GM21619 (cell line): Measurements from ENCODE around the gene SUN1.

ENCODE experiments used
- ATAC-seq: cut with Tn5 transposase; IDR thresholded peaks from one replicate; pipeline ENCODE4 v1.9.1; 2021; ENCODE audit not compliant: unreplicated experiment

Gene SUN1

GRCh38 chr7:889391-889790 lies 57.1 kb downstream of the SUN1 start:
- ATAC-seq: no peak

- ATAC-seq: no peak
Measured at GRCh38 chr7:890868-891267, 58.6 kb downstream of the SUN1 start.

GRCh38 chr7:891291-891690 lies 59.0 kb downstream of the SUN1 start:
- no peak for ATAC-seq

GRCh38 chr7:891805-892204 lies 59.5 kb downstream of the SUN1 start:
- ATAC-seq: no peak

GRCh38 chr7:892648-893593 lies 60.6 kb downstream of the SUN1 start:
- ATAC-seq: no peak

GRCh38 chr7:893686-894085 lies 61.4 kb downstream of the SUN1 start:
- no peak for ATAC-seq

GRCh38 chr7:894164-894867 lies 62.0 kb downstream of the SUN1 start:
- ATAC-seq: no peak

GRCh38 chr7:894927-895450 lies 62.7 kb downstream of the SUN1 start:
- ATAC-seq: no peak

- ATAC-seq: no peak
Measured at GRCh38 chr7:895451-896052, 63.3 kb downstream of the SUN1 start.

- no peak for ATAC-seq
Measured at GRCh38 chr7:896346-897075, 64.2 kb downstream of the SUN1 start.

GRCh38 chr7:897086-897485 lies 64.8 kb downstream of the SUN1 start:
- no peak for ATAC-seq

GRCh38 chr7:897771-898376 lies 65.6 kb downstream of the SUN1 start:
- ATAC-seq: no peak

- no peak for ATAC-seq
Measured at GRCh38 chr7:898460-898854, 66.2 kb downstream of the SUN1 start.

GRCh38 chr7:898855-899681 lies 66.8 kb downstream of the SUN1 start:
- ATAC-seq: no peak

GRCh38 chr7:899806-900205 lies 67.5 kb downstream of the SUN1 start:
- ATAC-seq: no peak

- ATAC-seq: no peak
Measured at GRCh38 chr7:900331-901040, 68.2 kb downstream of the SUN1 start.

- no peak for ATAC-seq
Measured at GRCh38 chr7:901041-901387, 68.7 kb downstream of the SUN1 start.

- ATAC-seq: no peak
Measured at GRCh38 chr7:901388-902154, 69.3 kb downstream of the SUN1 start.
